HG02588 (cell line): ENCODE measurements around the gene RASA4B.
"Not testable (repeated sequence)": the region's sequence is repeated elsewhere in the genome, so short reads cannot be mapped to it uniquely, and the experiment has no call there.

Experiments used
- ATAC-seq: cut with Tn5 transposase; IDR thresholded peaks from one replicate; pipeline ENCODE4 v1.9.1; 2021; ENCODE audit warnings: mild to moderate bottlenecking, moderate library complexity; ENCODE audit not compliant: unreplicated experiment

Gene RASA4B

DNA sequence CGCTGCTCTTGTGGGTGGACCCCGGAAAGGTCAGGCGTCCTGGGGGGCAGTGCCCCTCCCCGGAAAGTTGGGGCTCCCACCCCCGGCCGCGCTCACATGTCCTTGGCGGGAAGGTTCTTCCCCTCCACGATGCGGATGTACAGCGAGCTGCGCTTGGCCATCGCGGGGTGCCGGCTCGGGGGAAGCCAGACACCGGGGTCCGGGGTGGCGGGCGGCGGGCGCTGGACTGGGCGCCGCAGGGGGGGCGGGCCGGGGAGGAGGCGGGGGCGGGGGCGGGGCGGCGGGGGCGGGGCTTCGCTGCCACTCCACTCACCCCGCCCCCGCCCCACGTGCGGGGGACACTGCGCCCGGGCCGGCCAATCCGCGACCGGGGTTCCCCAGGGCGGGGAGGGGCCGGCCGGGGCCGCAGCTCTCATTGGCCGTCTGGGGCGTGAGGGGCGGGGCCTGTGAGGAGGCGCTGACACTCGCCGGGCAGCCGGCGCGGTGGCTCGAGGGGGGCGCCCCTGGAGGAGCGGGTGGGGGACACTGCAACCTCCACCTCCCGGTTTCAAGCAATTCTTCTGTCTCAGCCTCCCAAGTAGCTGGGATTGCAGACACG lies at the start of gene RASA4B:
TSS of gene RASA4B (minus strand) at position 228 of the 598 bp plus-strand sequence. CDS start at position 161, 67 bp downstream.
- ATAC-seq: peak; percentile 80

DNA sequence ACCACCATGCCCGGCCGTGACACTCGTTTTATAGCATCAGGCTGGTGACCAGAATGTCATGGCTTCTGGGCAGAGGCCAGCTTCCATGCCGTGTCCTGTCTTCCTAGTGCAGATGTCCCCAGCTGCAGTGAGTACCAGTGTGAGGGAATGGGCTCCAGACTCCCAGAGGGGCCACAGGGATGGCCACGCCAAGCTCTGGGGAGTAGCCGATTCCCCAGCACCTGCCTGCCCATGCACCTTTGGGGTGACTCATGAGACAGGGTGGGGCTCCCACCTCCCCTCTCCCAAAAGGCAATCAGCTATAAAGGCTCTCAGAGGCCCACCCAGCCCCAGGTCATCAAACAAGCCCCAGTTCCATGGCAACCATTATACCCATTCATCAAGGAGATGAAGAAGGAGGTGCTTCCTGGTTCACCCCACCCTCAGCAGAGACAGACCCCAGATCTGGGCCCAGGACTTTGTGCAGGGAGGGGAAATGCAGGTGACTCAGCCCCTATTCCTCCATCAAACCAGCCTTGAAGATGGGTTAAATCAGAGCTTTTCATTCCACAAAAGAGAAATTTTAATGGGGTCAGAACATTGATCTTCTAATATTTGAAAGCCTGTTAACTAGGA lies 33.3 kb upstream of the RASA4B start, which contains the start of gene SPDYE2:
TSS of gene SPDYE2 (plus strand) at position 419 of the 615 bp plus-strand sequence. CDS start 2,030 bp downstream, outside the sequence.
- not testable (repeated sequence) for ATAC-seq

DNA sequence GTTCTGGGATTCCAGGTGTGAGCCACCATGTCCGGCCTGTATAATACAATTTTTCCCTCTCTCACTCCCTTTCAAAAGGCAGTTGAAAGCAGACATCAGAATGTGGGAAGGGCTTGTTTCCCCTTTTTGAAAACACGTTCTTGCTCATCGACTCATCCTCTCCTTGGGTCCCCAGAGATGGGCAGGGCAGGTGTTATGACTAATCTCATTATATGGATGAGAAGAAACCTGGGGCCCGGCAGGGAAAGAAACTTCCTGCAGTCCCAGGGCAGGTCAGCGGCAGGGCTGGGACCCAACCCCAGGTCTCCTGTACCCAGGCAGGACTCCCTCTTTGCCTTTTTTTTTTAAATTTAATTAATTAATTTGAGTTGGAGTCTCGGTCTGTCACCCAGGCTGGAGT lies 28.8 kb upstream of the RASA4B start:
- peak; percentile 75 for ATAC-seq

DNA sequence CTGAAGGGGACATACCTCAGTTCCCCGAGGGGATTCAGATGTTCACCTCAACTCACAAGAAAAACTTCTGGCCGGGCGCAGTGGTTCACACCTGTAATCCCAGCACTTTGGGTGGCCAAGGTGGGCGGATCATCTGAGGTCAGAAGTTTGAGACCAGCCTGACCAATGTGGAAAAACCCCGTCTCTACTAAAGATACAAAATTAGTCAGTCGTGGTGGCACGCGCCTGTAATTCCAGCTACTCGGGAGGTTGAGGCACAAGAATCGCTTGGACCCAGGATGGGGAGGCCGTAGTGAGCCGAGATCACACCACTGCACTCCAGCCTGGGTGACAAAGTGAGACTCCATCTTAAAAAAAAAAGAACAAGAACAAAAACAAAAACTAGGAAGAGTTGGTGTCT lies 27.7 kb upstream of the RASA4B start:
- not testable (repeated sequence) for ATAC-seq

DNA sequence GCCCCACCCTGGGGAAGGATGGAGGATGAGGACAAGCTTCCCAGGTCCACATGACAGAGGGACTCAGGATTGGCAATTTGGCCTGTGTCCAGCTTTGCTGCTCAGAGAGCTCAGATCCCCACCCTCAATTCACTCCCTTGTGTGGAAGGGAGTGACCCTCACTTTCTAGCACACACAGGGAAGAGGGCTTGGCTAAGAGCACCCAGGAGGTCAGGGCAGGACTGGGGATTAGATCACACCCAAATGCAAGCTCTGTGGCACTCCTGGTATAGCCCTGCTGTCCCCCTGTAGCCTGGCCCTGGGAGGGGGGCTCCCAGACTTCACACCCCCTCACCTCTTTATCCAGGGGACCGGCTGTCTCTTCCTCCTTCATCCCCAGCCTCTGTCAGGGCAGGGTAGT lies 26.8 kb upstream of the RASA4B start:
- ATAC-seq: not testable (repeated sequence)

DNA sequence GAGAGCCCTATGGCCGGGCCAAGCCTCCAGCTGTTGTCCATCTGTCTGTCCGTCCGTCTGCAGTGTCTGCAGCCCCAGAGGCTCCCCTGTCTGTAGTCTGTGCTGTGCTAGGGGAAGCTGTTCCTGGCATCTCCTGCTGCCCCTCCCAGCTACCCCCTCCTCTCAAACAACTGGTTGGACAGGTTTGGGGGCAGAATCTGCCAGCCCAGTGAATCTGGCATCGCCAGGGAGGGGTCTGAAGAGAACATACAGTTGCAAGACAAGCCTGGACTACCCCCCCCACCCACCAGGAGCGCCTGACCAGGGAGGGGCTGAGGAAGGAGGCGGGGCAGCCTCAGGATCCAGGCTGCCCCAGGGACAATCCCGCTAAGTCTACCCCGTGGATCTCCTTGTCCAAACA lies 26.0 kb upstream of the RASA4B start, which contains the start of gene UPK3BL2:
TSS of gene UPK3BL2 (minus strand) at position 101 of the 400 bp plus-strand sequence. CDS start at position 41, 60 bp downstream.
- not testable (repeated sequence) for ATAC-seq

DNA sequence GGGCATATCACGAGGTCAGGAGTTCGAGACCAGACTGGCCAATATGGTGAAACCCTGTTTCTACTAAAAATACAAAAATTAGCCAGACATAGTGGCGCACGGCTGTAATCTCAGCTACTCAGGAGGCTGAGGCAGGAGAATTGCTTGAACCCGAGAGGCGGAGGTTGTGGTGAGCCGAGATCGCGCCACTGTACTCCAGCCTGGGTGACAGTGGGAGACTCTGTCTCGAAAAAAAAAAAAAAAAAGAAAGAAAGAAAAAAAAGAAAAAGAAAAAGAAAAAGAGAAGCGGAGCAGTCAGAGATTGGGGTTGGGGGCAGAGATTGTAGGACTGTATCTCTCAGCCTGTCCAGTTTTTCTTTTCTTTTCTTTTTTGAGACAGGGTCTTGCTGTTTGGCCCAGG lies 25.2 kb upstream of the RASA4B start:
- not testable (repeated sequence) for ATAC-seq

DNA sequence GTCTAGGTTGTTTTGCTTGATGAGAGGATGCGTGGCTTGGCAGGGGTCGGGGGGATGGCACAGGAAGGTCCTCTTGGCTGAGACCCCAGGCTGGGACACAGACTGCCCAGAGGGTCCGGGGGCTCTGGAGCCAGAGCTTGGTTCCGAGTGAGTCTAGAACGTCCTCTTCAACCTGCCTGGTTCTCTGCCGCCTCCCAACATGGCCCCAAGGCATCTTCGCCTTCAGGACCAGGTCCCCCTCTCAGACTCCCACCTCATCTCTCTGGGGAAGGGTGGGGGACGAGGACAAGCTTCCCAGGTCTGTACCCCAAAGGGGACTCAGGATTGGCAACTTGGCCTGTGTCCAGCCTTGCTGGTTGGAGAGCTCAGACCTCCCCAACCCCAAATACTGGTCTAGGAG lies 24.5 kb upstream of the RASA4B start:
- not testable (repeated sequence) for ATAC-seq

DNA sequence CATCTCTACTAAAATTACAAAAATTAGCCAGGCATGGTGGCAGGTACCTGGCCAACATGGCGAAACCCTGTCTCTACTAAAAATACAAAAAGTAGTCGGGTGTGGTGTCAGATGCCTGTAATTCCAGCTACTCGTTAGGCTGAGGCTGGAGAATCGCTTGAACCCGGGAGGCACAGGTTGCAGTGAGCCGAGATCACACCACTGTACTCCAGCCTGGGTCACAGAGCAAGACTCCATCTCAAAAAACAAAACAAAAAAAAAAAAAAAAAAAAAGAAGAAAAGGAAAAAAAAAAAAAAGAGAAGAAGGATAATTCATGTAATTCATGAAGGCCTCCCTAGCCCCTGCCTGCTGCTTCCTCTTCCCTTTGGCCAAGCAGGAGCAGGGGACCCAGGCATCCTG lies 23.0 kb upstream of the RASA4B start:
- ATAC-seq: not testable (repeated sequence)

DNA sequence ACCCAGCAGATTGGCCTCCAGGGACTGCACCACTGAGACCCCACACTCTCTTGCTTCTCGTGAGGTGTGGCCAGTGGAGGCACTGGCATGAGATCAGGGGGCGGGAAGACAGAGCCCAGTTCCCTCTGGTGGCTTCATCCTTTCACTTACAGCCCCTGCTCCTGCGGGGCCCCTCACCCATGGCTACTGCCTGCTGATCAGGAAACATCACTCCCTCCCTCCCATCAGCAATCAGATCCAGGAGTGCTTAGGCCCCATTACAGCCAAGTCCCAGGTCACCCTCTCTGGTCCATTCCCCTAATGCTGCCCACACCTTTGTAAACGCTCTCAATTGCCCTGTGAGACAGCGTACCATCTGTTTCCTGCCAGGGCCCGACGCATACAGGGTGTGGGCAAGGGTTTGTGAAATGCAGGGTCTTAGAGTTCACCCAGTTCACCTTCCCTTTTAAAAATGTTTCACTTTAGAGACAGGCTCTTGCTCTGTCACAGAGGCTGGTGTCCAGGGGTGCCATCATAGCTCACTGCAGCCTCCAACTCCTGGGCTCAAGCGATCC lies 17.6 kb upstream of the RASA4B start:
- ATAC-seq: not testable (repeated sequence)

DNA sequence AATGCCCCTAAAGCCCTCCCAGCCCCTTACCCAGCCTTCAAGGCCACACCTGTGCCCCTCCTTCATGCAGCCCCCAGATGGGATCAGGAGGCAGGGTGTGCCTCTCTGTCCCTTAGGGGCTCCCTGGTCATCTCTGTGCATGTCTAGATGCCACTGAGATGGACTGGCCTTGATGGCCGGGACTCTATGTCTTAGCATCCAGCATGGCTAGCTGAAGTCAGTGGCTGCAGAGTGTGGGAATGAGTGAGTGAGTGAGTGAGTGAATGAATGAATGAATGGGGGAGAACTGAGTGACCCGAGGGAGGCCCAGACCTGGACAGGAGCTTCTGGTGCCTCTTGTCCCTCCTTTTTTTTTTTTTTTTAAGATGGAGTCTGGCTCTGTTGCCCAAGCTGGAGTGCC lies 14.6 kb upstream of the RASA4B start:
- not testable (repeated sequence) for ATAC-seq

DNA sequence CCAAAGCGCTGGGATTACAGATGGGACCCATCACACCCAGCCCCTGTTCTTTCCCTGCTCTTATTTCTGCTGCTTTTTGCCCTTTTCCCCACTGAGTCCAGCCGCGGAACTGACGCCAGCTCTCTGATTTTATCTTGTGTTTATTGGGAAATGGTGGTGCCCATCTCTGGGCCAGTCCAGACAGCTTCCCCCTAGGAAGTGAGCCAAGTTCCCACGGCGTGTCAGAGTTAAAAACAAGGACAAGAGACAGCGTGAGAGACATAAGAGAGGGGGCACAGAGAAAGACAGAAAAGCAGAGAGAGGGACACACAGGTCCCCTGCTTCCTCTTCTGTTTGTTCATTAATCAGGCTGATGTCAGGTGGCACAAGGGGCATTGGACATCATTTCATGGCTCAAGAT lies 14.0 kb upstream of the RASA4B start:
- ATAC-seq: not testable (repeated sequence)

DNA sequence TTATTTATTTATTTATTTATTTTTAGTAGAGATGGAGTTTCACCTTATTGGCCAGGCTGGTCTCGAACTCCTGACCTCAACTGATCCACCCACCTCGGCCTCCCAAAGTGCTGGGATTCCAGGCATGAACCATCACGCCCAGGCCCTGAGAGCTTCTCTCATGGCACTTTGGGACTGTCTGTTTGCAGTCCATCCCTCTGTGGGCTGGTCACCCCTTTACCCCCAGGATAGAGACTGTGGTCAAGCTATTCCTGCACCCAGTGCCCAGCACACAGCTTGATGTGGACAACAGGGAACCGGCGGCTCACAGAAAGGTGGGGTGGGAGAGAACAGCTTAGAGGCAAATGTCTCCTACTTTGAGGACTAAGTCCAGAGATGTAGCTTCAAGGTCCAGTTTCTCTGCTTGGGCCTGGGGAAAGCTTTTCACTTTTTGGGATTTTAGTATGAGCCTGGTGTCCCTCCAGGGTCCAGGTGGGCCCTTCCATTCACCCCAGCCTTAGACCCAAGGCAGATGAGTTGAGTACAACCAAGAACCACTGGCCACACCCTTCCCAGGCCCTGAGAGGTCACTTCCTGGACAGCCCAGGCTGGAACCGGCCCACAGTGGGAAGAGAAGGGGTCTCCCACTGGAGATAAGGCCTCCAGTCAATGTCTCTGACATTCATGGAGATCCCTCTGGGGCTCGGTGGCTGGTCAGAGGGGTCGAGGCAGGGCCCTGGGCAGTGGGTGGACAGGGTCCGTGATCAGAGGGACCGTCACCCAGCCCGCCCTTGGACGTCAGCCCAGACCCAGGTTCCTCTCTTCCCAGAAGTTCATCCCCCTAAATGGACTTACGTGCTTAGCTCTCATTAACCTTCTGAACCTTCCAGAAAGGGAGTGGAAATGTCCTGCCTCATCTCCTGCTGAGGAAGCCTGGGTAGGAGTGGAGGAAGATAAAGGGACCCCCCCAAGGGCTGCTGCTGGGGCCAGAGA lies 10.5 kb upstream of the RASA4B start:
- not testable (repeated sequence) for ATAC-seq

DNA sequence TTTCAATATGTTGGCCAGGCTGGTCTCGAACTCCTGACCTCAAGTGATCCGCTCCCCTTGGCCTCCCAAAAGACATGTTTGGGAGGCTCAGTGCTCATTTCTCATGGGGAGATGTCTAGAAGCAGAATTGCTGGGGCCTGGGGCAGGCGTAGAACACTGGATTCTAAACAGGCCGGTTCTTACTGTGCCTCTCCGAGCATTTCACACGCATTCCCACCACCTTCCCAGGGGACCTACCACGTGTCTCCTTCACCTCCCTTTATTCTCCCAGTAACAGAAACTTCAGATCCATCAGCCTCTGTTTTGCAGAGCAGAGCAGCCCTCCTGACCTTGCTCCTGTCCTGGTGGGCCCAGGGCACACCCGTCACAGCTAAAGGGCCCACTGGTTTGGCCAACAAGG lies 9.6 kb upstream of the RASA4B start:
- not testable (repeated sequence) for ATAC-seq

DNA sequence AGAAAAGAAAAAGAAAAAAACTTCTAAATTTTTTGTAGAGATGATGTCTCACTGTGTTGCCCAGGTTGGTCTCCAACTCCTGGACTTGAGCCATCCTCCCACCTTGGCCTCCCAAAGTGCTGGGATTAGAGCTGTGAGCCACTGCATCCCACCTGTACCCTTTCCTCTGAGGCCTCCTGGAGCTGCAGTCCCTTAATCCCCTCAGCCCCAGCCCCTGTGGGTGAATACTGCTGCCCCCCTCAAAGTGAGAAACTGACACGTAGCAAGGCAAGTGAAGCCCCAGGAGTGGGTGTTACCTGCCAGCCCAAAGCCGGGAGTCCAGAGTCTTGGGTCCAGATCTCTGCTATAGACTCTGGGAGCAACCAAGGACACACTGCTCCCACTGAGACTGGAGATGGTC lies 7.2 kb upstream of the RASA4B start:
- not testable (repeated sequence) for ATAC-seq

DNA sequence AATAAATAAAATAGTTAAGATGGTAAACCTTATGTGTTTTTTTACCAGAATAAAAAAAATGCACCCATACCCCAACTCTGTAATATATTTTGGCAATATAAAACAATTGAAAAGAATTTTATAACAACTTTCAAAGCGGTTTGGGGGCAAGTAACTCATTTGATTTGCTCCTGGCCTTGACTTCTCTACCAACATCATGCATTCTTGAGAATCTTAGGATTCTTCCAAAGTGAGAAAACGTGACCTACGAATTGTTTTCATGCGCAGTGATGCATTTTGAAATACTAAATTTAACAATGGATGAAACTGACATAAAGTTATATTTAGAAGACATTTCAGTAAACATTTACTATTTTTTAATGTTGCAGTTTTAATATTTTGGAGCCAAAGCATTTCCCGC lies 3.2 kb upstream of the RASA4B start:
- ATAC-seq: not testable (repeated sequence)

DNA sequence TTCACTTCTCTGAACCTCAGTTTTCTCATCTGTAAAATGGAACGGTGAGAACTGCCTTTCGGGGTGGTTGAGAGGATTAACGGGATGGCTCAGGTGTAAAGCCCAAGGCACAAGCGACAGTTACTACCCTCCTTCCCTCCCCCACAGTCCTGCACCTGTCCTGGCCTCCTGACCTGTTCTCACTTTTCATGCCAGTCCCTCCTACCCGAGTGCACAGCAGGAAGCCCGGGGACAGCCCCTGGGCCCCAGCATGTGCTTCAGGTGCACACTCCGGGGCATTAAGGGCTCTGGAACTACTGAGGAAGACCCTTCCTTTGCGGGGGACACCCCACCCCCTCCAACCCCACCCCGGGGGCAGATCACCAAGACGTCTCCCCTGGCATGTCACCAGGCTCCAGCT lies 626 bp downstream of the RASA4B start:
- not testable (repeated sequence) for ATAC-seq

DNA sequence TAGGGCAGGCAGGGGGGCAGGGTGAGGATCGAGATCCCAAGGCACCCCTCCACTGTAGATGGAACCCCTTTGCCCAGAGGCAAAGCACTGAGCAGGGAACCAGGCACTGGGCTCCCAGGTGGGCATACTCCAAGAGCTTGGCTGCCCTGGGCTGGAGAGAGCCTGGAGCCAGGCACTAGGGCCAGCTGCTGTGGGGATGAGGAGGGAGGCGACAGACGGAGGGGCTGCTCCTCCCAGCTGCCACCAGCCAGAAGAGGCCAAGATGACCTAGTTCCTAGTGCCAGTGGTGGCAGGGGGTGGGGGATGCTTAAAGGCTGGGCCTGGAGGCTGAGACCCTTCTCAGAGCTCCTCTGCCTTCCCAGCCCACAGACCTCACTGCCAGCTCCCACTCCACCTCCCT lies 1.7 kb downstream of the RASA4B start:
- ATAC-seq: not testable (repeated sequence)

DNA sequence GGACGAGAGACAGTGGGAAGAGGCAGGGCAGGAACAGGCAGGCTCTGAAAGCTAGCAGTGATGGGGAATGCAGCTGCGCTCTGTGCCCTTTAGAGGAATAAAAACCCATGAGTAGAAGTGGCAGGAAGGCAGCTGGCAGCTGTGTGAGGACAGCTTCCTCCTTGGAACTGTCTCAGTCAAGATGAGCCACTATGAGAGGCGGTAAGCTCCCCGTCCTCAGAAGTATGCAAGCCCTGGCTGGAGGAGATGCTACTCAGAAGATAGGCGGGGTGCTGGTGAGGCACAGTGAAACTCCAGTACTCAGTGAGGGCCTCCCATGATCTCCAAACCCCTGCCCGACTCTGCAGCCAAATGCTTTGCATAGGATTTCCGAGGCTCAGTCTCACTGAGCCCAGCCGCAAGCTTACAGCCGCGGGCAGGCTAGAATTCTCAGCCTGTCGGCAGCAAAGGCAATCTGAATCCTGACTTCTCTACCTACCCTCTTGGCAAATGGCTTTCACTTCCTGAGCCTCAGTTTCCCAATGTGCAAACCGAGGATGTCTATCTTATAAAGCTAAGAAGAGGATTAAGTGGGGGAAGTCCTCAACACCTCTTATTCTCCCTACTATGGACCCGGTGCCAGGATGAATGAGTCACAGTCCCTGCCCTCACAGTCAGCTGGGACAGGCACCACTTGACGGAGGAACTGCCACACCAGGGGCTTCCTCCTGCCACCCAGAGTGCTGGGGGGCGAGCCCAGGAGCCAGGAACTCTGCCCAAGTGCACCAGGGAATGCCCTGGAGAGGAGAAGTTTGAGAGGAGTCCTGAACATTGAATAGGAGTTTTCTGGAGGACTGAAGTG lies 2.5 kb downstream of the RASA4B start:
- peak; percentile 60 for ATAC-seq

DNA sequence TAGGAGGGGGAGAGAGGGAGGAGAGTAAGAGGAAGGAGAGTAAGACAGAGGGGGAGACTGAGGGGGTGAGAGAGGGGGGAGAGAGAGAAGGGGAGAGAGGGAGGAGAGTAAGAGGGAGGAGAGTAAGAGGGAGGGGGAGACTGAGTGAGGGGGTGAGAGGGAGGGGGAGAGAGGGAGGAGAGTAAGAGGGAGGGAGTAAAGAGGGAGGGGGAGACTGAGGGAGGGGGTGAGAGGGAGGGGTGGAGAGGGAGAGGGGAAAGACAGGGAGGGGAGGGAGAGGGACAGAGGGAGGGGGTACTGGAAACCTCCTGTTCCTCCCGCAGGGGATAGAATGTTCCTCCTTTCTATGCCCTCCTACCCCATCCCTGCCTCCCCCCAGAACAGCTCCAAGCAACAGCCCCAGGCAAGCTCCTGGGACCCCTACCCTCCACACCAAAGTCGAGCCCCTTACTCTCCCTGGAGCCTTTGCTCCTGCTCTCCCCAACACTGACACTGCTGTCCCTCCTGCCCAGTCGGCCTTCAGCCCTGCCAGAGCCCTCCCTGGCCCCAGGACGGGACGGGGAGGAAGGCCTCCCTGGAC lies 4.8 kb downstream of the RASA4B start:
- not testable (repeated sequence) for ATAC-seq
